H1 (cell line): ENCODE results near the gene RAPGEF5. TPM values are rescaled to one million over a fixed set of nuclear protein-coding genes. Genes with fewer than 3 reads are reported as not detected.

Source experiments
- CTCF ChIA-PET: fragments of 300-600 bp; sonication (Branson Sonifier 250); formaldehyde crosslinking; loops from one replicate; lab custom pipeline; 2021; ENCODE audit not compliant: partially characterized antibody; lab: Charles Lee
- POLR2A ChIA-PET: fragments of 300-600 bp; sonication (Branson Sonifier 250); formaldehyde crosslinking; loops from one replicate; lab custom pipeline; 2021; ENCODE audit warnings: inconsistent platforms; ENCODE audit not compliant: partially characterized antibody; lab: Charles Lee
- DNase-seq, 2 experiments: peaks; one replicate each; pipeline versions ENCODE4 v3.0.0 to v3.0.0-alpha.2; 2010 to 2022; ENCODE audit warnings: low spot score in 2 of 2, low read depth in 1 of 2, mixed read lengths in 1 of 2
- FAIRE-seq: peaks from 2 replicates; lab custom pipeline; 2011; peaks lifted over from hg19 to GRCh38; lab: Jason Lieb, UNC
- H2AFZ ChIP-seq: 2 replicates; pipeline ENCODE4 v1.8.1; 2012; ENCODE audit warnings: low read length, inconsistent platforms
- H2AK5ac ChIP-seq: 2 replicates; pipeline ENCODE4 v1.6.1; 2013; ENCODE audit warnings: low read depth, low read length
- H2BK120ac ChIP-seq: replicated peaks from 2 replicates; pipeline ENCODE3; 2013; ENCODE audit warnings: low read depth, low read length, inconsistent platforms
- H2BK12ac ChIP-seq: 2 replicates; pipeline ENCODE4 v1.6.1; 2013; ENCODE audit warnings: low read depth, low read length
- H2BK15ac ChIP-seq: 2 replicates; pipeline ENCODE4 v1.6.1; 2013; ENCODE audit warnings: low read length
- H2BK20ac ChIP-seq: 2 replicates; pipeline ENCODE4 v1.6.1; 2013; ENCODE audit warnings: low read length
- H2BK5ac ChIP-seq: 2 replicates; pipeline ENCODE4 v1.6.1; 2013; ENCODE audit warnings: low read depth, low read length
- H3K14ac ChIP-seq: 2 replicates; pipeline ENCODE4 v1.6.1; 2013; ENCODE audit warnings: inconsistent platforms; ENCODE audit not compliant: insufficient read length
- H3K18ac ChIP-seq: 2 replicates; pipeline ENCODE4 v1.6.1; 2013; ENCODE audit warnings: low read length; ENCODE audit errors: extremely low read depth
- H3K23ac ChIP-seq: 2 replicates; pipeline ENCODE4 v1.6.1; 2013; ENCODE audit warnings: inconsistent platforms; ENCODE audit not compliant: insufficient read length
- H3K23me2 ChIP-seq: 2 replicates; pipeline ENCODE4 v1.6.1; 2013; ENCODE audit warnings: low read depth, low read length
- H3K27ac ChIP-seq: 2 replicates; pipeline ENCODE4 v1.6.1; 2011; ENCODE audit warnings: low read depth, low read length, inconsistent platforms
- H3K27me3 ChIP-seq, 4 experiments: replicated peaks in 1 of 4; 1 replicate in 1 of 4; 2 replicates in 3 of 4; pipeline versions ENCODE4 v1.6.1 to v1.8.1; 2011 to 2013; ENCODE audit warnings: low read length in 3 of 4, mild to moderate bottlenecking in 3 of 4, inconsistent platforms in 2 of 4, mixed read lengths in 2 of 4, moderate library complexity in 1 of 4; ENCODE audit not compliant: control insufficient read depth in 3 of 4, insufficient read depth in 3 of 4; ENCODE audit errors: extremely low read depth in 1 of 4
- H3K36me3 ChIP-seq, 4 experiments: 2 replicates each; pipeline versions ENCODE4 v1.6.1 to v1.8.1; 2011 to 2013; ENCODE audit warnings: mild to moderate bottlenecking in 4 of 4, low read length in 3 of 4, moderate library complexity in 2 of 4, control low read depth in 1 of 4, inconsistent platforms in 1 of 4; ENCODE audit not compliant: insufficient read depth in 4 of 4, control insufficient read depth in 2 of 4
- H3K4ac ChIP-seq: replicated peaks from 2 replicates; pipeline ENCODE3; 2013; ENCODE audit warnings: low read length, low read depth, mixed read lengths, inconsistent platforms; ENCODE audit not compliant: insufficient read length
- H3K4me1 ChIP-seq, 4 experiments: replicated peaks in 1 of 4; 1 replicate in 1 of 4; 2 replicates in 3 of 4; pipeline versions ENCODE4 v1.6.1 to v1.8.1; 2011 to 2013; ENCODE audit warnings: low read length in 3 of 4, inconsistent platforms in 2 of 4, mixed read lengths in 1 of 4; ENCODE audit not compliant: insufficient read depth in 4 of 4, control insufficient read depth in 3 of 4
- H3K4me2 ChIP-seq, 2 experiments: 2 replicates each; pipeline versions ENCODE4 v1.6.1 to v1.8.1; 2011 to 2013; ENCODE audit warnings: low read depth in 2 of 2, low read length in 2 of 2, control low read depth in 1 of 2, inconsistent platforms in 1 of 2, mild to moderate bottlenecking in 1 of 2; ENCODE audit not compliant: insufficient read depth in 1 of 2
- H3K4me3 ChIP-seq, 4 experiments: fragments of 200-600, 300-600 bp in 1 of 4; sonication (generic), shearing (Covaris generic), sonication (Bioruptor Twin) in 1 of 4; 2 replicates each; pipeline versions ENCODE4 v1.5.1 to v1.8.1; 2011 to 2016; ENCODE audit warnings: low read length in 4 of 4, low read depth in 3 of 4, control low read depth in 2 of 4, inconsistent platforms in 2 of 4, mild to moderate bottlenecking in 2 of 4, mixed read lengths in 1 of 4, moderate library complexity in 1 of 4; ENCODE audit not compliant: insufficient read depth in 2 of 4; ENCODE audit errors: extremely low read depth in 1 of 4
- H3K56ac ChIP-seq: replicated peaks from 2 replicates; pipeline ENCODE3; 2013; ENCODE audit warnings: low read depth, mild to moderate bottlenecking, mixed read lengths, low read length, inconsistent platforms; ENCODE audit not compliant: insufficient read length
- H3K79me1 ChIP-seq: 2 replicates; pipeline ENCODE4 v1.6.1; 2013; ENCODE audit warnings: low read depth, low read length, control low read depth
- H3K79me2 ChIP-seq, 2 experiments: 2 replicates each; pipeline versions ENCODE4 v1.6.1 to v1.8.1; 2012 to 2013; ENCODE audit warnings: low read length in 2 of 2, mild to moderate bottlenecking in 2 of 2, inconsistent platforms in 1 of 2; ENCODE audit not compliant: insufficient read depth in 2 of 2, control insufficient read depth in 1 of 2
- H3K9ac ChIP-seq, 4 experiments: replicated peaks in 1 of 4; 1 replicate in 1 of 4; 2 replicates in 3 of 4; pipeline versions ENCODE4 v1.6.1 to v1.8.1; 2011 to 2013; ENCODE audit warnings: low read depth in 3 of 4, low read length in 3 of 4, control low read depth in 2 of 4, mild to moderate bottlenecking in 2 of 4, moderate library complexity in 2 of 4, inconsistent platforms in 1 of 4; ENCODE audit errors: extremely low read depth in 1 of 4
- H3K9me3 ChIP-seq, 2 experiments: 2 replicates each; pipeline versions ENCODE4 v1.6.1 to v1.8.1; 2012 to 2013; ENCODE audit warnings: mild to moderate bottlenecking in 2 of 2, moderate library complexity in 2 of 2, control low read depth in 1 of 2, inconsistent platforms in 1 of 2, low read depth in 1 of 2, low read length in 1 of 2, mixed read lengths in 1 of 2; ENCODE audit not compliant: insufficient read depth in 2 of 2
- H4K20me1 ChIP-seq, 2 experiments: replicated peaks in 1 of 2; 2 replicates each; pipeline versions ENCODE3 to v1.8.1; 2011 to 2013; ENCODE audit warnings: inconsistent platforms in 2 of 2, low read length in 2 of 2, mild to moderate bottlenecking in 1 of 2; ENCODE audit not compliant: insufficient read depth in 2 of 2, control insufficient read depth in 1 of 2
- H4K5ac ChIP-seq: 2 replicates; pipeline ENCODE4 v1.6.1; 2013; ENCODE audit warnings: low read length, low read depth, mixed read lengths, inconsistent platforms; ENCODE audit not compliant: insufficient read length
- H4K8ac ChIP-seq: 2 replicates; pipeline ENCODE4 v1.8.0; 2013; ENCODE audit warnings: mild to moderate bottlenecking, moderate library complexity, low read length, inconsistent platforms; ENCODE audit not compliant: insufficient read depth; ENCODE audit errors: extremely low read depth
- H4K91ac ChIP-seq: replicated peaks from 2 replicates; pipeline ENCODE3; 2013; ENCODE audit warnings: low read length, mixed read lengths, inconsistent platforms; ENCODE audit not compliant: insufficient read length
- CREB1 ChIP-seq: IDR thresholded peaks from 2 replicates; pipeline ENCODE4 v1.6.1; 2012; ENCODE audit warnings: inconsistent platforms
- CTCF ChIP-seq, 3 experiments: IDR thresholded peaks; 1 replicate in 2 of 3; 2 replicates in 1 of 3; pipeline versions ENCODE4 v1.5.1 to v1.6.1; 2011; ENCODE audit warnings: low read length in 3 of 3, mild to moderate bottlenecking in 3 of 3, inconsistent platforms in 2 of 3, low read depth in 1 of 3, moderate library complexity in 1 of 3; ENCODE audit not compliant: insufficient read depth in 1 of 3; ENCODE audit errors: control extremely low read depth in 1 of 3
- SIX5 ChIP-seq: IDR thresholded peaks from 2 replicates; pipeline ENCODE4 v1.6.1; 2011; ENCODE audit warnings: mild to moderate bottlenecking, low read depth, low read length
- SP4 ChIP-seq: IDR thresholded peaks from 2 replicates; pipeline ENCODE4 v1.6.1; 2012; ENCODE audit warnings: low read length, inconsistent platforms
- TAF7 ChIP-seq: optimal IDR thresholded peaks from 2 replicates; pipeline ENCODE3; 2011; ENCODE audit warnings: low read depth, mild to moderate bottlenecking, inconsistent platforms, low read length, moderate library complexity, borderline replicate concordance
- WGBS, 2 experiments: shearing (Covaris generic) in 1 of 2; methylation state at CpG; one replicate each; pipeline versions ENCODE4 v1.1.6 to v1.1.7; 2013 to 2015; ENCODE audit warnings: low lambda C conversion rate in 2 of 2, mixed read lengths in 2 of 2, inconsistent platforms in 1 of 2, low coverage in 1 of 2, missing lambda C conversion rate in 1 of 2; ENCODE audit not compliant: insufficient replicate concordance in 2 of 2, insufficient coverage in 1 of 2, insufficient read length in 1 of 2; ENCODE audit errors: extremely low coverage in 1 of 2, missing lambda C conversion rate in 1 of 2; 5-methylcytosine and 5-hydroxymethylcytosine counted together
- polyA plus RNA-seq, 7 experiments: library from polyadenylated mRNA; depleted of rRNA in 3 of 7; stranded (reverse) in 5 of 7; unstranded in 2 of 7; fragments of >200 nt in 5 of 7; fragments of 200-250 nt in 2 of 7; gene quantifications; 1 replicate in 5 of 7; 2 replicates in 1 of 7; 4 replicates in 1 of 7; pipeline versions ENCODE4 v1.2.1 to v1.2.3, GENCODE V29; 2011 to 2013; ENCODE audit warnings: missing spikeins in 2 of 7, mixed read lengths in 2 of 7
- total RNA-seq: library from RNA; stranded (reverse); fragmentation: NEBNext Ultra II Directional; extraction: Animal tissue kit (Norgen Biotek cat#: 25700); gene quantifications from 2 replicates; pipeline ENCODE4 v1.2.1, GENCODE V29; 2021

RAPGEF5 gene
- total and polyA plus RNA-seq, 2 of the 8 experiments (the other 6 are each of a cell fraction or from before 2014, with no cell fraction given), result 4.4 to 22.9 TPM

GRCh38 chr7:22354462-22354861, 2.5 kb downstream of the RAPGEF5 start:
- peaks cover 6 to 69% of the 10 kb centered on the region in 2 experiments for H3K79me2 ChIP-seq
- no peak overlapping the region for H2BK15ac ChIP-seq
- POLR2A ChIA-PET, result no interaction called here

More at GRCh38 chr7:22354462-22354861, 2.5 kb downstream of the RAPGEF5 start:
- no peak overlapping the region for H3K27ac ChIP-seq
- no peak for TF ChIP-seq SP4
- TF ChIP-seq CREB1, result no peak
- TF ChIP-seq TAF7, result no peak
- TF ChIP-seq CTCF (IDR thresholded peaks at IDR 0.05; ENCODE audit: control extremely low read depth in 1 of 3, insufficient read depth in 1 of 3, low read depth in 1 of 3, low read length in 3 of 3), result no peak
- no peak for TF ChIP-seq SIX5
- H3K14ac ChIP-seq, result no peak overlapping the region
- H2BK12ac ChIP-seq, result no peak overlapping the region
- no peak overlapping the region for H2AFZ ChIP-seq
- CTCF ChIA-PET, result interaction anchor here (1.5 kb wide), 1 partner anchor 245 kb away, joined by 4 read pairs; no protein-coding TSS in a partner anchor
- no peaks in the 10 kb centered on the region for H4K20me1 ChIP-seq
- H3K56ac ChIP-seq, result no peak overlapping the region
- no peak overlapping the region for H3K4me3 ChIP-seq
- DNase-seq, result no peak
- H3K23ac ChIP-seq, result no peak overlapping the region
- FAIRE-seq, result no peak
- H3K4me1 ChIP-seq, result peaks cover 0 to 17% (median 11%) of the 10 kb centered on the region in 4 experiments; a peak in 5 of 7 replicates
- H3K4ac ChIP-seq, result no peak overlapping the region
- H3K23me2 ChIP-seq, result peaks cover 7% of the 10 kb centered on the region; the same call in 1 of the 2 replicates
- no peaks in the 10 kb centered on the region for H3K79me1 ChIP-seq
- no peak overlapping the region for H3K9ac ChIP-seq
- 58% methylated on average over 2 of the region's 2 CpGs; no CpG with 5 or more reads in 1 of the 2 experiments for WGBS, 2 experiments
- no peak overlapping the region for H4K91ac ChIP-seq
- H3K27me3 ChIP-seq, result peaks cover 0 to 14% (median 7%) of the 10 kb centered on the region in 4 experiments; a peak in 5 of 7 replicates
- H2BK20ac ChIP-seq, result no peak overlapping the region
- H2AK5ac ChIP-seq, result no peak overlapping the region
- no peak overlapping the region for H3K4me2 ChIP-seq
- H4K8ac ChIP-seq, result no peak overlapping the region
- H4K5ac ChIP-seq, result no peak overlapping the region
- H3K36me3 ChIP-seq, result peaks cover 0 to 8% (median 2%) of the 10 kb centered on the region in 4 experiments; a peak in 2 of 8 replicates
- peaks cover 0 to 3% of the 10 kb centered on the region in 2 experiments; a peak in 1 of 4 replicates for H3K9me3 ChIP-seq
- H2BK120ac ChIP-seq, result no peak overlapping the region
- H2BK5ac ChIP-seq, result no peak overlapping the region
- H3K18ac ChIP-seq, result no peak overlapping the region
